GM19193 (cell line): ENCODE results near the gene FAM210A.

Experiments used
- POLR2A ChIP-seq: IDR thresholded peaks from 4 replicates; pipeline ENCODE4 v1.6.1; 2011; ENCODE audit not compliant: insufficient read depth, insufficient read length; ENCODE audit errors: extremely low read depth

The FAM210A gene

DNA sequence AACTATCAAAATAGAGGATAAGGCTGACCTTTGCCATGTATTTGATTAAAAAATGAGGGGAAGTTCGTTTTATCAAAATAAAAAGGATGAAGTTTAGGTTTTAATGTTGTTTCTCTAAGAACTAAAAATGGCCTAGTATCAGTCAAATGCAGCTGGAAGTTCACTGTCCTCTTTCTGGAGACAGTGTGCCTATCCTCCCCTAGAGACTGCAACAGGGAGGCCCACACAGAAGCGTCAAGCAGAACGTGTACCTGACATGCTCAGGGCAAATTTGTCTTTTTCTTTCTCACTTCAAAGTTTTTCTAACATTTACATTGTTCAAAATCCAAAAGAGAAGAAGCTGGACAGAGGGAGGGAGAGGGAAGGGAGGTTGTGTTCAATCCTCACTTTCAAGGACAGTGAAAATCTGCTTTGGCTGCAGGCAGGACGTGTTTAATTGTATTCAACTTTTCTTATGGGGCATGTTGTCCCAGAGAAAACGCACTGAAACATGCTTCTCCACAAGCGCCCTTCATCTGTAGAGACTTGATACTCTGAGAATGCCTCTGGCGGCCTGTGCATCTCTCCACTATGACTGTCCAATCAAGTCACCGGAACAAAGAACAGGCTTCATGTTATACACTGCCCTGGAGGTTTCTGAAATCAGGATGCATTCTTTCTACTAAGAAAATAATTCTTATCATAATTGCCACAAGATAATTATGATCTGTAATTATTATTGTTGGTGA is 65.1 kb downstream of the FAM210A start:
- no peak for TF ChIP-seq POLR2A

DNA sequence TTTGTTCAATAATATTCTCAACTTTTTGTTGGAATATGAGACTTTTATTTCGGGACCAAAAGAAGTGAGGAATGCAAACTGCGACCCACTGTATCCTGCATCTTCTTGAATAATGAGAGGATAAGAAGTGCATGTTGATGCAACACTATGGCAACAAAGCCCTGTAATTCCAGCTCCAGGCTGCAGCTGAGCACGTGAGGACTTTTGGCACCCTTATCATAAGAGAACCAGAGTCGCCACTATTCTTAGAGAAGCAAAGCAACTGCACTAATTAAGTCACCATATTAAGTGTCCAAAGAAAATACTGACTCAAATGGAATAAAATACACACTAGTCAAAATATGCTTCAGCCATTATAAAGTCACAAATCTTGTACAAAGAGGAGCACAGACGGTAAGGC is 65.8 kb downstream of the FAM210A start:
- TF ChIP-seq POLR2A = no peak

GRCh38 chr18:13658436-13659204 is 67.7 kb downstream of the FAM210A start:
- no peak for TF ChIP-seq POLR2A

GRCh38 chr18:13657974-13658373 is 68.4 kb downstream of the FAM210A start:
- no peak for TF ChIP-seq POLR2A

DNA sequence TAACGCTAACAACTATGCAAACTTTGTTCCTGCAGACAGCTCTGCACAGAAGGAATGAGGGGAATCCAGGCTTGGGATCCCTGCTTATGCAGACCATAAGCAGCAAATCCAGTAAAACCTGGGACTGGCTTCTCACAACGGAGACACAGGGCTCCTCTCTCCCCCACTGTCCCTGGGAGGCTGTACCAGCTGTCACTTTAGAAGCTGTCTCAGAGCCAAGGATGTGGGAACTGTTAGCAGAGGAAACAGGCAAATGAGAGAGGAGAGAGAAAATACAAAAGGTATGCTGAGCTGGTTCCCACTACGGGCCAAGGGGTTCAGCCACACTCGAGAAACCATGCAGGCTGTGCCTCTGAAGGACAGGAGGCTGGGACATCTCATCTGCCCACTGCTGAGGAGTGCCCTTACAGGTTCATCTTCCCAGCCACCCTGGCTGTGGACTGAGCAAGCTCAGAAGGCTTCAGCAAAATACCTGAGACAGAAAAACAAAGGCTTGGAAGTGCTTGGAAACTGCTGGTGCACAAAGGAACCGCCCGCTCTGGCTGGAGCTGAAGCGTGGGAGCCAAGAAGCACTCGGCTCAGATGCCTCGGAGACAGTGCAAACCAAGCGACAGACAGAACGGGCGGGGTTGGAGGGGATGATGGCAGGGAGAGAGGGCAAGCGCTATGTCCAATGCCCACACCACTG is 72.5 kb downstream of the FAM210A start:
- no peak for TF ChIP-seq POLR2A

DNA sequence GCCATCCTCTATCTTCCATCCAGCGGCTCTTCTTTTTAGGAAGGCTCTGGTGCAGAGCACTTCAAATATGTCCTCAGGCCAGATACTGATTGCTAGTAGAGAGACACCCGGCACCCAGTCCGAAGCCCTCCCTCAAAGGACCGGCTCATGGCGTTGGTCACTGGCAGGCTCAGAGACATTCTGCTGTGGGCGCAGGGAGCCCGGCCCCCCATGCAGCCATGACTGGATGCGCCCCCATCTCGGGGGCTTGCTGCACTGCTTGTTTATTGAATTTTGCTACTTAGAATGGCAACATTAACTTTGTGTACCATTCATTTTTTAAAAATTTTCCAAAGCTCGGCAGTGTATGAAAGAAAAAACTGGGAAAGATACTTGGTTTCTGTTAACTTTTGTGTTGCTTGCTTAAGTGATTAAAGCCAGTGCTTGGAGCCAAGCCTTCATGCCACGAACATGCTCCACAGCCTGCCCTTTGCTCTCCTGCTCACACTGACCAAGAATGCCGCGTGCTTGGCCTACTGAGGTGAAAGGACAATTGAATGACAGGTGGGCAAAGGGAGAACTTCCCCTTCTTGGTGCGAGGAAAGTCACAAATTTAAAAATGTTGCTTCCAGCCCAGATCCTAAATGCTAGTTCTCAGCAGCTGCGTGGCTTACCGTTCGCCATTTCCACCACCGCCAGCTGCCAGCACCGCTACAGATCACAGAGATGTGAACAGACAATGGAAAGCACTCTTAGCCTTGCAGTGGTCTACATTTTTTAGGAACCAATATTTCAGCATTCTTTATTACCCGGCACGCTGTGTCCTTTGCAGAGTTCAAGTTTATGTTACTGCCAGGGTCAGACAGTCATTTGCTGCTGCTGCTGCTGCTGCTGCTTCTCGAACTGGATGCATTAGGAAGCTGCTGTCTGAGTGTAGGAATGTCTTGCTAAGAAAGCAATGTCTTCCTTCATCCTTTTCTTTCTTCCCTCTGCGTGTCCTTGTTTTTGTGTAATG is 76.7 kb downstream of the FAM210A start:
- no peak for TF ChIP-seq POLR2A

- no peak for TF ChIP-seq POLR2A
These were observed 78.6 kb downstream of the FAM210A start for GRCh38 chr18:13647761-13648160.

DNA sequence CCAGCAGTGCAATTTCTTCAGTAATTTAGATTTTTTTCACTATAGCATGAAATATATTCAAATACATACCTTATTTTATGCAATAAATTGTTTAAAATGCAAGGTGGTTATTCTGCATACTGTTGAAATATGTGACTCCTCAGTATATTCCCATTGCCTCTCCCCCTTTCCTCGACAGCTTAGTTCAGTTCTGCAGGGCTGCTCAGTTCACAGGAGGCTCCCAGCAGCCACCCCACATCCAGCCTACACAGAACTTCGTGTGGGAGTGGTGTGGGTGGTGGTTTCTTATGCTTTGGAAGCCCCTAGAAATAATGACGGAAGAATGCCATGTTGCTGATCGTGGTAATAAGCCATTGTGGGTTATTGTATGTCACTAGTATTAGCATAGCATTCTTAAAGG is 79.7 kb downstream of the FAM210A start:
- TF ChIP-seq POLR2A = no peak

DNA sequence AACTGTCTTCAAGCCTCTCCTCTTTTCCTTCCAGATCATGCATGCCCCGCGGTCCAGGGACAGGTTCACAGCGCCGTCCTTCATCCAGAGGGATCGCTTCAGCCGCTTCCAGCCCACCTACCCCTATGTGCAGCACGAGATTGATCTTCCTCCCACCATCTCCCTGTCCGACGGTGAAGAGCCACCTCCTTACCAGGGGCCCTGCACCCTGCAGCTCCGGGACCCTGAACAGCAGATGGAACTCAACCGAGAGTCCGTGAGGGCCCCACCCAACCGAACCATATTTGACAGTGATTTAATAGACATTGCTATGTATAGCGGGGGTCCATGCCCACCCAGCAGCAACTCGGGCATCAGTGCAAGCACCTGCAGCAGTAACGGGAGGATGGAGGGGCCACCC is 81.3 kb downstream of the FAM210A start:
- TF ChIP-seq POLR2A = no peak

GRCh38 chr18:13643261-13643751 is 83.1 kb downstream of the FAM210A start:
- no peak for TF ChIP-seq POLR2A

DNA sequence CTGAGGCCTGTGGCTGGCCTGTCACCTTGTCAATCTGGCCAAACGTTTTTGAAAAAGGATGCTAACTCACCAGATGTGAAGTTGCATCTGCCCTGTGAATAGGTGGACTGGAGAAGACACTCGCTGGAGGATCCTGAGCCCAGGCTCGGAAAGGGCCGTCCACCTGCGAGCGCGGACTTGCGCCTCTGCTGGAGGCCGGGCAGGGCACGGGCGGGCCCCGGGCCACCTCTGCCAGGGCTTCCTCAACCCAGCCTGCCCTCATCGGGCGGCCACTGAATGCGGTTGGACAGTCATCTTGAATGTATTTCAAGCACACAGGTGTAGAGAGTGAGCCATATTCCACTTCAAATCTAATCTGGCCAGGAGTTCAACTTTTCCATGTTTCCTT is 83.9 kb downstream of the FAM210A start:
- no peak for TF ChIP-seq POLR2A

GRCh38 chr18:13641551-13642439 is 84.6 kb downstream of the FAM210A start:
- no peak for TF ChIP-seq POLR2A

DNA sequence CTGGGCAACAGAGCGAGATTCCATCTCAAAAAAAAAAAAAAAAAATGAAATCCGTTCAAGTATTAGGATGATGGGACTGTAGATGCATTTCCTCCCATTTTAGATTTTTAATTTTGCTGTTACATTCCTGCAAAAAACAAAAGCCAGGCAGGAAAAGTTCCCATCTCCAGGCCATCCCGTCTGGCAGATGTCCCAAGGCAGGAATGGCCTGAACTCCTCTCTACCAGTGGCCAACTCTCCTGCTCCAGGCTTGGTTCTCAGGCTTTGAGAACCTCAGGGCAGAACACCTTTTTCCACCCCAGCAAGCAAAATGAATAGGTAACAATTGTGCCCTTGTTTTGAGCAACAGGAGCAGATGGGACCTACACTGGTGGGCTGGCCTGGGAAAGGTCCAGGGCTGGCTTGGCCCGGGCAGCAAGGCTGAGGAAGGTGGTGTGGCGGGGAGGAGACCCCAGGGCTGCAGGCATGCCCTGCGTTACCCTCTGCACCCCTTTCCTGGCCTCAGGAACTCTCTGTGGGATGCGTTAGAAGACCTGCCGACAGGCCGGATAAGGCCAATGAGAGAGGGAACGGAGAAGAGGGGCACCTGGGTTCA is 86.0 kb downstream of the FAM210A start:
- TF ChIP-seq POLR2A = no peak
